Stimulated activated CD8-positive, alpha-beta memory T cell treated with anti-CD3 and anti-CD28 coated beads, Interleukin-4, amount 100 ng/mL, for 48 hours (primary cell): ENCODE measurements around the gene GLB1L2.

Source experiments
- DNase-seq: peaks from one replicate; pipeline ENCODE4 v3.0.0-alpha.2; 2020

GLB1L2 gene

DNA sequence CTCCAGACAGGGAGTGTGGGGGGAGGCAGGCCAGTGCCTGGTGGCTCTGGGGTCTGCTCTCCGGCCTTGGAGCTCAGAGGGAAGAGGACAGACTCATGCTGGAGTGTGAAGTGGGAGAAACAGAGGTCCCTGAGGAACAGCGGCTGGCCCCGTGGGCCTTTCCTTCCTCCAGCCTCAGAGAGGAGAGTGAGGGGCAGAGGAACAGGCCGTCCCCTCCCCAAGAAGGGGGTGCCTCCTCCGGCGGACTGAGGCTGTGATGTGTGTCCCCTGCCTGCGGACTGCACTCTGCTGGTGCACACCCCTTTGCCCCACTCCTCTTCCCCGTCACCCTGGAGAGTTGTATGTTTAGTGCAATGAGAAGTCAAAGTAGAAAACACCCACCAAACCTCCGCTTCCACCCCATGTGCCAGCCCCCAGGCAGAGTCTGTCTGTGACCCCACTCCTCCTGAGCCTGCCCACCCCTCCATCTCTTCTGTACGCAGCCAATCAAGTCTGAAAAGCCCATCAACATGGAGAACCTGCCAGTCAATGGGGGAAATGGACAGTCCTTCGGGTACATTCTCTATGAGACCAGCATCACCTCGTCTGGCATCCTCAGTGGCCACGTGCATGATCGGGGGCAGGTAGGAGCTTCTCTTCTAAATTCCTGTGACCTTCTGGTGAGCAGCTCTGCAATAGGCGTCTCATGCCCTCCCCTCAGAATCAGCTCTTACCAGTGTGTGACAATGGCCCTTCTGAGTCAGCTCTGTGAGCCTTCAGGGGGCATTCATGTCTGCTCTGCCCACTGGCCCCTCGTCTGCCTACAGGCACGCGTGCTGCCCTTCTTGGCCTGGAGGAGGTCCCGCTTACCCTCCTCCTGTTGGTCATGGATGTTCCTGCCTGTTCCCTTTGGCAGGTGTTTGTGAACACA, 39.0 kb downstream of the GLB1L2 start:
- DNase-seq = no peak

GRCh38 chr11:134371436-134372185, 39.8 kb downstream of the GLB1L2 start:
- no peak for DNase-seq

- no peak for DNase-seq
Measured at GRCh38 chr11:134372536-134372935, 40.7 kb downstream of the GLB1L2 start.

GRCh38 chr11:134372961-134373360, 41.2 kb downstream of the GLB1L2 start:
- no peak for DNase-seq

DNA sequence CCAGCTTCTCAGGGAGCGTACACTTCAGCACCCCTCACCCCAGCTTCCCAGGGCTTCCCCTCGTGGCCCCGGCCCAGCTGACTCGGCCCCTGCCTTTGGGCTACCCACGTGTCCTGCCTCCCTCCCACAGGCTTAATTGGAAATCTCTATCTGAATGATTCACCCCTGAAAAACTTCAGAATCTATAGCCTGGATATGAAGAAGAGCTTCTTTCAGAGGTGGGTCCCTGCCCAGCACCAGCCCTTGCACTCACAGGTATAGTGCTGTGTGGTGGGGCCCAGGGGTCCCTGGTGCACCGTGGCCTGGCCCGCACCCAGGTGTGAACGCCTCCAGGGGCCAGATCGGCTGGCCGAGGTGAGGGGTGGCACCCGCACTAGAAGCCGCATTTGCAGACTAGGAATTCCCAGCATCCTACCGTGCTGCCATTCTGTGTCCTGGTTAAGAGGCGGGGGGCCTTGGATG, 41.8 kb downstream of the GLB1L2 start:
- DNase-seq = no peak

DNA sequence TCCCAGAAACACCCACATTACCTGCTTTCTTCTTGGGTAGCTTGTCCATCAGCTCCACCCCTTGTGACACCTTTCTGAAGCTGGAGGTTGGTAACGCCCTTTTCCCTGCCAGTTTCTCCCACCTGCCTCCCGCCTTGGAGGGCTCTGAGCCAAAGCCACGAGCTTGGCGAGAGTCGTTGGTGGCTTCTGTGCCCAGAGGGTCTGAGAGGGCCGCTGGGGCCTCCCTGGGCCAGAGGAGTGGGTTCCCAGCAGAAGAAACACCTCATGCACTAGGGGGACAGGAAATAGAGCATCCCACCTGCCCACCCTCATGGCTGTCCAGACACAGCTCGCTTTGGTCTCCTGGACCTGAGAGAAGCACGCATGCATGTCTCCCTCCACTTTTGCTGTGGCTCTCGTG, 42.4 kb downstream of the GLB1L2 start:
- DNase-seq = no peak

GRCh38 chr11:134374891-134375550, 43.2 kb downstream of the GLB1L2 start:
- no peak for DNase-seq

- no peak for DNase-seq
Measured at GRCh38 chr11:134376150-134376921, 44.5 kb downstream of the GLB1L2 start.

GRCh38 chr11:134377876-134378275, 46.1 kb downstream of the GLB1L2 start:
- DNase-seq = no peak

DNA sequence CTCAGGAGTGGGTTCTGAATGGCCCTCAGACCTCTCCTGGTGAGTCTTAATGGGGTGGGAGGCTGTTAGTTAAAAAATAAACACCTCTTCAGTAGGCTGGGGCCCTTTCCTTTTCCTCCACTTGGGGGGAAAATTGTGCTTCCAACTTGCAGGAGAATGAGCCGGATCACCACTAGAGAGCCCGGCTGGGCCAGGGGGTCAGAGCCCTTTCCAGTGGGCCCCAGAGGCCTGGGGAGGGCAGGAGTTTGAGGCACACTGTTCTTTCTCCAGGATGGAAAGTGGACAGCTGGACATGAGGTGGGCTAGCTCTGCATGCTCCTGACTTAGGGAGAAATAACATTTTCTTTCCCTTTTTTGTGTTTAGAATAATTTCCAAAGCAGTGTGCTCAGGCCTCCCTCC, 47.5 kb downstream of the GLB1L2 start:
- no peak for DNase-seq

DNA sequence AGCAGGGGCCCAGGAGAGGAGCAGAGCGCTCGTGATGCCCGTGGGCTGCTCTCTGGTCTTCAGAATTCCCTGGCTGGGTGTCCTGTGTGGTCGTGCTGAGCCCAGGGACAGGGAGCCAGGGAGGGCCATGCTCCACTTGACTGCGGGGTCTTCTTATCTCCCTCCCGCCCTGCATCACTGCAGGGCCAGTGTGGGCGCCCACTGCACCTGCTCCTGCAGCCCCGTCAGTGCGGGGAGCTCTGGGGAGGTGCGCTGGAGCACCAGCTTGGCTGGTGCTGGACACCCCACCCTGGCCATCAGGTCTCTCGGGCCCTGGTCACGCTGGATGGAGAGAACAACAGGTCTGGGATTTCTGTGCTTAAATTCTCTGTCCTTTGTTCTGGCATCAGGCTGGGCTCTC, 48.4 kb downstream of the GLB1L2 start:
- DNase-seq = no peak

- DNase-seq = no peak
Measured at GRCh38 chr11:134380785-134381184, 49.0 kb downstream of the GLB1L2 start.

GRCh38 chr11:134382257-134382656, 50.5 kb downstream of the GLB1L2 start:
- no peak for DNase-seq

DNA sequence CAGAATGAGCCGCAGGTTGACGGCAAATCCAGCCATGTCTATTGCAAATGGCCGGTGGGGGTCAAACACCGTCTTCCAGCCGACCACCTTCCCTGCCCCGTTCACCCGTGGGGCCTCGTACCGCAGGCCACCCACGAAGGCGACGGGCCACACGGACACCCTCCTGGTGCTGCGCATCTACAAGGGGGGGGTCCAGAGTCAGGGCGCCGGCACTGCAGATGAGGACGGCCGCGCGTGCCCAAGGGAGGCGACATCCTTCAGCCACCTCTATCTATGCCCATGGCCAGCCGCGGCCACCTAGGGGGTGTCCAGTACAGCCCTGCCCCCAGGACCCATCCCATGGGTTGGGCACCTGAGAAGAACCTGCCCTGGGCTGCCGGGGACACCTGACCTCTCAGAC, 51.0 kb downstream of the GLB1L2 start:
- DNase-seq = no peak

GRCh38 chr11:134383576-134384221, 51.9 kb downstream of the GLB1L2 start:
- DNase-seq = no peak

DNA sequence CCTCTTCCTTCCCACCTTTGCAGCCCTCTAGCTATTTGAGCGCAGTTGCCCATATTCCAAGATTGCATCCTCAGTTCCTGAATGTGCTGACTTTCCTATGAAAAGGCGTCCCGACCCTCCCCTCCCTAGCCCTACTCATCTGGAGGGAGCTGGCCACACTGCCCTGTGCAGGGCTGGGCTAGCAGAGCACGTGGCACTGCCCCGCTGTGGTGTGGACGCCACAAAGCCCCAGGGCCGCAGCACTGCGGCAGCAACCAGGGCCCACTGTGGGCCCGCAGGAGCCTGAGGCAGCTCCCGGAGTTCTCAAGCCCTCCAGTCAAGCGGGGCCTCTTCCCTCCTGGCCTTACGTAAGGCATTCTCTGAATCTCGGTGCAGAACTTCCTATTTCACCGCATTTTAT, 52.6 kb downstream of the GLB1L2 start:
- no peak for DNase-seq

GRCh38 chr11:134385171-134385570, 53.4 kb downstream of the GLB1L2 start:
- no peak for DNase-seq

GRCh38 chr11:134385774-134386565, 54.2 kb downstream of the GLB1L2 start:
- DNase-seq = no peak

DNA sequence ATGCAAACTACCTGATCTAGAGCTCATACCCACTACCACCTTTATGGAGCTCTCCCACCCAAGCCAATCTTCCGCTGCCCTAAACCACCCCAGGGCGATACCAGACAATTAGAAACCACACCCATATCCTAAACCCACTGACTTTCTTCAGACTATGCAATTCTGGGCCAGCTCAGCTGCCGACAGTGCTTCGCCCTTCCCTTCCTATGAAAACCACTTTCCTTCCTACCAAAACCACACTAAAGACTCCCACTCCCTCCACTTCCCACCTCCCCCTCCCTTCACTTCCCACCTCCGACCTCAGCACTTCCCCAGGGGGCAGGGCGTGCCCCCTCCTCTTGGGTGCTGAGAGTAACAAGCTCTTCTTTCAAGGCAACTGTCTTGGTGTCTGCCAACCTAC, 55.2 kb downstream of the GLB1L2 start:
- DNase-seq = no peak

- no peak for DNase-seq
Measured at GRCh38 chr11:134387501-134387900, 55.7 kb downstream of the GLB1L2 start.

- DNase-seq = no peak
Measured at GRCh38 chr11:134388590-134388989, 56.8 kb downstream of the GLB1L2 start.
